ENCODE measurements around the gene SUN2. TPM values are rescaled to one million over a fixed set of nuclear protein-coding genes. Genes with fewer than 3 reads are reported as not detected.
A peak's percentile ranks its signal among the peaks of the same experiment; 100 is the strongest.

The SUN2 gene
- total RNA-seq, 6 donors from 2014 or later = 191 to 436 (median 275) TPM

- Histone ChIP-seq H3K27me3 (no peaks in the 10 kb centered on the region), H3K9me3 (no peaks in the 10 kb centered on the region), H3K27ac (no peak overlapping the region), H3K4me1 (peaks cover 52 to 68% (median 56%) of the 10 kb centered on the region in 4 donors), H3K36me3 (peaks cover 0 to 19% (median 6%) of the 10 kb centered on the region in 4 donors), H3K4me3 (no peak overlapping the region)
- ATAC-seq (ENCODE audit: low FRiP score in 2 of 2) (no peak), DNase-seq (no peak)
- TF ChIP-seq POLR2AphosphoS5 (IDR thresholded peaks at IDR 0.05) (no peak), EP300 (IDR thresholded peaks at IDR 0.05) (no peak), POLR2A (IDR thresholded peaks at IDR 0.05) (no peak), CTCF (IDR thresholded peaks at IDR 0.05) (no peak)
- WGBS, 2 donors = 90 to 93% methylated on average over 3 of the region's 3 CpGs
Observed at GRCh38 chr22:38710351-38710750, 45.4 kb downstream of the SUN2 start.

GRCh38 chr22:38709306-38709705 lies 46.5 kb downstream of the SUN2 start:
- Histone ChIP-seq H3K27me3 (no peaks in the 10 kb centered on the region), H3K9me3 (no peaks in the 10 kb centered on the region), H3K4me3 (no peak overlapping the region), H3K27ac (no peak overlapping the region), H3K4me1 (peaks cover 49 to 64% (median 52%) of the 10 kb centered on the region in 4 donors), H3K36me3 (peaks cover 0 to 16% (median 6%) of the 10 kb centered on the region in 4 donors)
- TF ChIP-seq EP300 (IDR thresholded peaks at IDR 0.05) (no peak), POLR2AphosphoS5 (IDR thresholded peaks at IDR 0.05) (no peak), CTCF (IDR thresholded peaks at IDR 0.05) (no peak), POLR2A (IDR thresholded peaks at IDR 0.05) (no peak)
- DNase-seq (no peak), ATAC-seq (ENCODE audit: low FRiP score in 2 of 2) (no peak)
- WGBS, 2 donors = 81 to 93% methylated on average over 3 of the region's 3 CpGs

GRCh38 chr22:38707984-38708383 lies 47.8 kb downstream of the SUN2 start:
- TF ChIP-seq EP300 (IDR thresholded peaks at IDR 0.05) = no peak
- no peak for TF ChIP-seq POLR2A (IDR thresholded peaks at IDR 0.05)
- TF ChIP-seq CTCF (IDR thresholded peaks at IDR 0.05) = no peak
- no peak for TF ChIP-seq POLR2AphosphoS5 (IDR thresholded peaks at IDR 0.05)
- peaks cover 35 to 51% (median 41%) of the 10 kb centered on the region in 4 donors for H3K4me1 ChIP-seq
- H3K4me3 ChIP-seq = no peak overlapping the region
- H3K36me3 ChIP-seq = peaks cover 0 to 16% (median 6%) of the 10 kb centered on the region in 4 donors
- H3K27me3 ChIP-seq = no peaks in the 10 kb centered on the region
- no peaks in the 10 kb centered on the region for H3K9me3 ChIP-seq
- no peak for DNase-seq
- H3K27ac ChIP-seq = peak overlapping the region in 2 of 4 donors; percentile 97 to 98
- 86 to 88% methylated on average over 3 of the region's 3 CpGs for WGBS, 2 donors
- no peak for ATAC-seq (ENCODE audit: low FRiP score in 2 of 2)

GRCh38 chr22:38707346-38707745 lies 48.5 kb downstream of the SUN2 start:
- ATAC-seq (ENCODE audit: low FRiP score in 2 of 2) (no peak), DNase-seq (no peak)
- WGBS, 2 donors = 31% methylated on average over 2 of the region's 2 CpGs
- H3K4me3 ChIP-seq = peak overlapping the region in 3 of 4 donors; percentile 61 to 99 (median 80)
- peak overlapping the region; percentile 94 to 99 (median 98) for H3K27ac ChIP-seq
- no peaks in the 10 kb centered on the region for H3K27me3 ChIP-seq
- no peaks in the 10 kb centered on the region for H3K9me3 ChIP-seq
- peaks cover 30 to 44% (median 35%) of the 10 kb centered on the region in 4 donors for H3K4me1 ChIP-seq
- H3K36me3 ChIP-seq = peaks cover 0 to 16% (median 6%) of the 10 kb centered on the region in 4 donors
- TF ChIP-seq EP300 (IDR thresholded peaks at IDR 0.05) (no peak), POLR2AphosphoS5 (IDR thresholded peaks at IDR 0.05) (no peak), POLR2A (IDR thresholded peaks at IDR 0.05) (no peak), CTCF (IDR thresholded peaks at IDR 0.05) (no peak)

GRCh38 chr22:38706901-38707195 lies 49.0 kb downstream of the SUN2 start:
- peak overlapping the region; percentile 94 to 99 (median 98) for H3K27ac ChIP-seq
- TF ChIP-seq POLR2A (IDR thresholded peaks at IDR 0.05) = no peak
- TF ChIP-seq CTCF (IDR thresholded peaks at IDR 0.05) = no peak
- no peak for TF ChIP-seq EP300 (IDR thresholded peaks at IDR 0.05)
- TF ChIP-seq POLR2AphosphoS5 (IDR thresholded peaks at IDR 0.05) = no peak
- no peaks in the 10 kb centered on the region for H3K9me3 ChIP-seq
- WGBS, 2 donors = 0% methylated on average over 4 of the region's 4 CpGs
- peaks cover 0 to 16% (median 6%) of the 10 kb centered on the region in 4 donors for H3K36me3 ChIP-seq
- H3K4me1 ChIP-seq = peaks cover 28 to 39% (median 34%) of the 10 kb centered on the region in 4 donors
- DNase-seq = no peak
- no peaks in the 10 kb centered on the region for H3K27me3 ChIP-seq
- H3K4me3 ChIP-seq = peak overlapping the region; percentile 61 to 99 (median 74)
- ATAC-seq (ENCODE audit: low FRiP score in 2 of 2) = no peak

Measured in upper lobe of left lung (tissue), 6 donors.